Left kidney (tissue), 2 donors: ENCODE data around the gene STK33. TPM values are rescaled to one million over a fixed set of nuclear protein-coding genes. Genes with fewer than 3 reads are reported as not detected.
A peak's percentile ranks its signal among the peaks of the same experiment; 100 is the strongest.
"Not testable (repeated sequence)": the region's sequence is repeated elsewhere in the genome, so short reads cannot be mapped to it uniquely, and the experiment has no call there.

Experiments
- DNase-seq: peaks from one replicate; pipeline ENCODE4 v3.0.0-alpha.2; 2013
- polyA plus RNA-seq: library from polyadenylated mRNA; unstranded; fragments of 120-200 nt; gene quantifications from one replicate; pipeline ENCODE4 v1.2.1, GENCODE V29; 2013; ENCODE audit not compliant: insufficient read length

The STK33 gene
- polyA plus RNA-seq, 1 donor = 47.1 TPM

GRCh38 chr11:8544807-8545206 is 49.2 kb downstream of the STK33 start:
- no peak for DNase-seq

- DNase-seq = no peak
Observed at GRCh38 chr11:8543278-8543677, 50.8 kb downstream of the STK33 start.

DNA sequence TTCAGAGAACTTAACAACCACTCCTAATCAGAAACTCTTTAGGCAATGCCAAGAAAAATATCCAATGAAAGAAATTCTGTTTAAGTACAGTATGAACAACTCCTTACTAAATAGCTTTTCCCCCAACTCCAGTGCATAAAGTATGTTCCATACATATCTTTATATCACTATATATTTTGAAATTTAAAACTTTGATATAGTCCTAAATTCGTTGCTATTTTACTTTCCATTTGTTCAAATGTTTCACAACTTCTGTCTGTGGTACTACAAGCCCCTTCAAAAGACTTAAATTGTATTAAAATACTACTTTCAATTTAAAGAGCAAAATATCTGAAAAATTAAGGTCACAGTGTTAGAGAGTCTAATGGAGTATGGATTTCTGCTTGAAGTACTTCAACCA is 52.6 kb downstream of the STK33 start:
- no peak for DNase-seq

DNA sequence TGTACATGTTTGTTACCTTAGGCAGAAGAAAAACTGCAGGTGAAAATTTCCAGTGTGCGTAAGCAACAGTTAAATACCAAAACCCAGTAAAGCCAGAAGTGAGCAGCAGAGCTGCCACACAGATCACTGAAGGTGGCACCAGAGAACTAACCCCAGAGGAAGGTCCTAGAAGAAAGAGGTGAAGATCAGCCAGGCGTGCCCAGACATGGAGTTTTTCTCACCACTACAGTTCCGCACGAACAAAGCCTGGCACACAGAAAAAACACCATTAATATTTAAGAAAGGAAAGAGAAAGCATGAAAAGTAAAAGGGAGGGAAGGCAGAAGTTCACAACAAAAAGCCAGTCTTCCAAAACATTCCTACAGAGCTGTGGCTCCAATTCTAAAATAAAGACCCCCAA is 60.7 kb downstream of the STK33 start:
- peak; percentile 19 for DNase-seq

GRCh38 chr11:8532475-8532874 is 61.6 kb downstream of the STK33 start:
- DNase-seq = no peak

DNA sequence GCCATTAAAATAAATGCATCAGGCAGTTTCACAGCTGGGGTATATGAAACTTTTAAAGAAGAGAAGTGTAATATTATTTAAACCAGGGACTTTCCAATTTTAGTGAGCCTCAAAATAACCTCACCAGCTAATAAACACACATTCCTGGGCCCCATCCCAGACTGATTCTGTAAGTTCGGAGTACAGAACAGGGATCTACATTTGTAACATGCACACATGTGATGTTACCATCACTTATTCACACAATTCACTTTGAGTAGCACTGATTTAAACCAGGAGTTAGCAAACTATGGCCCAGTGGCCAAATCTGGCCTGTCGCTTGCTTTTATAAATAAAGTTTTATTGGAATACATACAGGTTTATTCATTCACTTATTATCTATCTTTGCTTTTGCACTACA is 62.0 kb downstream of the STK33 start:
- no peak for DNase-seq

DNA sequence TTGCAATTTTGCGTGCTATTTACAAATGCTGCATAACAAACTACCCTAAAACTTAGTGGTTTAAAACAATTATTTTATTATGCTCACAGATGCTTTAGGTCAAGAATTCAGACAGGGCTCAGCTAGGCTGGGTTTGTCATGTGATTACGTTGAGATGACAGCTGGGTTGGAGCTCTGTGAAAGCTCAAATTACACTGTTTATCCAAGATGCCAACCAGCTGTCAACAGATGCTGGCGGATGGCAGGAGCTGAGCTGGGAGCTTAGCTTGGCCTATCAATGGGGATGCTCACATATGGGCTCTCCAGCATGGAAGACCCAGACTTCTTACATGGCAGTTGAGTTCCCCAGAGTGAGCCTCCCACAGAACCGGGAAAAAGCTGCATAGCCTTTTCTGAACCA is 62.7 kb downstream of the STK33 start:
- DNase-seq = peak; percentile 31

- DNase-seq = no peak
Observed at GRCh38 chr11:8527939-8528338, 66.1 kb downstream of the STK33 start.

DNA sequence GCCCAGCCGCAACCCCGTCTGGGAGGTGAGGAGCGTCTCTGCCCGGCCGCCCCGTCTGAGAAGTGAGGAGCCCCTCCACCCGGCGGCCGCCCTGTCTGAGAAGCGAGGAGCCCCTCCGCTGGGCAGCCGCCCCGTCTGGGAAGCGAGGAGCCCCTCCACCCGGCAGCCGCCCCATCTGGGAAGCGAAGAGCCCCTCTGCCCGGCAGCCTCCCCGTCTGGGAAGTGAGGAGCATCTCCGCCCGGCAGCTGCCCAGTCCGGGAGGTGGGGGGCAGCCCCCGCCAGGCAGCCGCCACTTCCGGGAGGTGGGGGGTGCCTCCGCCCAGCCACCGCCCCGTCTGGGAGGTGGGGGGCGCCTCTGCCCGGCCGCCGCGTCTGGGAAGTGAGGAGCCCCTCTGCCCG is 70.6 kb downstream of the STK33 start:
- DNase-seq = no peak

DNA sequence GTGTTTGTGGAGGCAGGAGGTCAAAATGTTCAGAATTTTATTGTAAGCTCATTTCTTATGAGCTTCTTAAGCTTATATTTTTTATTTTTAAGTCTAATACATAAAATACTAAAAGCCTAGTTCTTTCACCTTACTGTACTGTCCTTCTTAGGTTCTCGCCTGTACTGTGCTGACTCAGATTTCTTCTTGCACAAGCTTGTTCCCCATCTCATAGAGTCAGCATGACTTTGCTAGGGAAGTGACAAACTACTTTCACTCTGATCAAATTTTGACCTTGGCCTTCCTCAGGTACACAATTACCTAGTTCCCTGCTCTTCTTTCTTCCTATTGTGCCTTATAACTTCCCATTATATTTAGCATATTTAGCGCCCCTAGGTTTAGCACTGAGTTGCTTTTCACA is 81.5 kb downstream of the STK33 start:
- no peak for DNase-seq

DNA sequence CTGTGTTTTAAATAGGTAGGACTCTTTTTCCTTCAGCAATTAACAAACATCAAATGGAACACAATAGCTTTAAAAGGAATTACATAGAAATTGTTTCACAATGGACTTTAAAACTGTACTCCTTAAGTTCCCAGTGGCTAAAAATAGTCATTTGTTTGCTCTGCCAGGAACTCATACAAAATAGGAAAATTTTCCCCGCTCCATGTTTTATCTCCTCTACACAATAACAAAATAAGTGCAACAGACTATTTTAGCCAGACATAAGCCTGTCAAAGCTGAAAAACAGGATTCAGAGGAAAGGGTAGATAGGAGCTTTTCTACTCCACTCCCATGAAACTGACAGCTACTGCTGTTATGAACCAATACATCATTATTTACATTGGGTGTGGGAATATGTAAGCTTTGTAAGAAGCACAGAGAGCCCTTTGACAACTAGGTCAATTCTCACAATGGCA is 90.1 kb downstream of the STK33 start:
- DNase-seq = no peak

- DNase-seq = no peak
Observed at GRCh38 chr11:8501836-8502235, 92.2 kb downstream of the STK33 start.

DNA sequence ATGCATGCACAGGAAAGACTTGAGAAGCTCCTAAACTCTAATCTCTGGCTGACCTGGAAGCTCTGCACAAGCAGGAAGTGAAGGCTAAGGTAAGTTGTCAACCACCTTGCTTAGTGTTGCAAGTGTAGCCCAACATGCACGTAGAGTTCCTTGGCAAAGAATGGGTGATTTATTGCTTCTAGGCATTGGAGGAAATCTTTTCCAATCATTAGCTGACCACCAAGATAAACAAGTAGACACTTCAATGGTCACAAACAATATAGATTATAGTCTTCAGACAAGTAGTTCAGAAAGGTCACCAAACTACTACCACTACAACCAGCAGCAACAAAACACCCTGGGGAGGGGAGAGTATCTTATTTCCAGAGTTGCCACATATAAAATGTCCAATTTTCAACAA is 105.6 kb downstream of the STK33 start:
- no peak for DNase-seq

- DNase-seq = no peak
Observed at GRCh38 chr11:8487261-8487660, 106.8 kb downstream of the STK33 start.

DNA sequence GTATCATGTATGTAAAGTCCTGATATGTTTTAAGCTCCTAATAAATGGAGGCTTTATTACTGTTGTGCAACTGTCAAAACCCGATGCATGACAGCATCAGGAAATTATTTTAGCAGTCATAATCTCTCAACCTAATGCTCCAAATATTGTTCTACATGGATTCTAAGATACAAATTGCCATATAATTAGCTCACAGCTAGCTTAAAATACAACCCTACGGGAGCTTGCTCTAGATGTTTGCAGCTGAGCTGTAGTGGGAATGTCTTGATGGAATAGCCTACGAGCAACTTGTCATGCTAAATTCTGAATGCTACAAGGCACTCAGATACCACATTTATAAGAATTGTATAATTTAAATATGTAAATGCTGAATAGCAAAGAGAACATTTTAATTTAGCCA is 109.8 kb downstream of the STK33 start:
- no peak for DNase-seq

- no peak for DNase-seq
Observed at GRCh38 chr11:8480858-8481257, 113.2 kb downstream of the STK33 start.

DNA sequence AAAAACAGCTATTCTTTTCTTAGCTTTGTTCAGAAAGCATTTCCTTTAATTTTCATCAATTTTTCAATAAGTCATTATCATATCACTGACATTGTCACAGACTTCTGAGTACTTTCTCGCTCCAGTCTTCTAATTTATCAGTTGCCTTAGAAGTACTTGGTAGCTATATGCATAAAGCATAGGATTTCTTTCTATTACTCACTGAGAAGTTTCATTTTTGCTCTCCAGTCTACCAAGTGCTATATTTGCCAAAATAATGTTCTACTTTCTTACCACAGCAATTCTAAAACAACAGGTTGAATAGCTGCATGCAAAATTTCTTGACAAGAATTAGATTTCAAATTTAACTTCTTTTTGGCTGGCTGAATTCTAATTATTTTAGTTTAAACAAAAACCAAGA is 116.3 kb downstream of the STK33 start:
- no peak for DNase-seq

DNA sequence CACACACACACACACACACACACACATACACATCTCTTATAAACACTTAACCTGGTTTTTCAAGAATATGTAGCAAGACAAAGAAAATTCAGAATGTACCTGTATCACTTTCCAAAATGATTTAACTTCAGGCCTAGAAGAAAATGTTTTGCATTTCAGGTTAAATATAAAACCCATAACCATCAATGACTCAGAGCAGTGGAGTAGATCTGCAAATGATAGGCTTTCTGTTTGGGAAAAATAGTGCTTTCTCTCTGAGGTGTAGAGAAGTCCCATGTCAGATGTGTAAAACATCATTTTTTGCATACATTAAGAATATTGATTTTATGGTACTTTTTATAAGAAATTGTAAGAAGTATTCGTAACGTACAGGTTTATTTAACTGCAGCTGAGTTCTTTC is 116.9 kb downstream of the STK33 start:
- no peak for DNase-seq

DNA sequence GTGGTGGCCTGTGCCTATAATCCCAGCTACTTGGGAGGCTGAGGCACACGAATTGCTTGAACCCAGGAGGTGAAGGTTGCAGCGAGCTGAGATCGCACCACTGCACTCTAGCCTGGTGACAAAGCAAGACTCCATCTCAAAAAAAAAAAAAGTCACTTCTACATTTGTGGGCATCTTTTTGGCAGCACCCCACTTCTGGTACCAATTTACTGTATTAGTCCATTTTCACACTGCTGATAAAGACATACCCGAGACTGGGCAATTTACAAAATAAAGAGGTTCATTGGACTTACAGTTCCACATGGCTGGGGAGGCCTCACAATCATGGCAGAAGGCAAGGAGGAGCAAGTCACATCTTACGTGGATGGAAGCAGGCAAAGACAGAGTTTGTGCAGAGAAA is 126.2 kb downstream of the STK33 start:
- DNase-seq = not testable (repeated sequence)

DNA sequence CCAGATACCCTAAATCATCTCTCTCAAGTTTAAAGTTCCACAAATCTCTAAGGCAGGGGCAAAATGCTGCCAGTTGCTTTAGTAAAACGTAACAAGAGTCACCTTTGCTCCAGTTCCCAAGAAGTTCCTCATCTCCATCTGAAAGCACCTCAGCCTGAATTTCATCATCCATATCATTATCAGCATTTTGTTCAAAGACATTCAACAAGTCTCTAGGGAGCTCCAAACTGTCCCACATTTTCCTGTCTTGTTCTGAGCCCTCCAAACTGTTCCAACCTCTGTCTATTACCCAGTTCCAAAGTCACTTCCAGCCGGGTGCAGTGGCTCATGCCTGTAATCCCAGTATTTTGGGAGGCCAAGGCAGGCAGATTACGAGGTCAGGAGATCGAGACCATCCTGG is 126.7 kb downstream of the STK33 start:
- not testable (repeated sequence) for DNase-seq

GRCh38 chr11:8466884-8467283 is 127.1 kb downstream of the STK33 start:
- not testable (repeated sequence) for DNase-seq

DNA sequence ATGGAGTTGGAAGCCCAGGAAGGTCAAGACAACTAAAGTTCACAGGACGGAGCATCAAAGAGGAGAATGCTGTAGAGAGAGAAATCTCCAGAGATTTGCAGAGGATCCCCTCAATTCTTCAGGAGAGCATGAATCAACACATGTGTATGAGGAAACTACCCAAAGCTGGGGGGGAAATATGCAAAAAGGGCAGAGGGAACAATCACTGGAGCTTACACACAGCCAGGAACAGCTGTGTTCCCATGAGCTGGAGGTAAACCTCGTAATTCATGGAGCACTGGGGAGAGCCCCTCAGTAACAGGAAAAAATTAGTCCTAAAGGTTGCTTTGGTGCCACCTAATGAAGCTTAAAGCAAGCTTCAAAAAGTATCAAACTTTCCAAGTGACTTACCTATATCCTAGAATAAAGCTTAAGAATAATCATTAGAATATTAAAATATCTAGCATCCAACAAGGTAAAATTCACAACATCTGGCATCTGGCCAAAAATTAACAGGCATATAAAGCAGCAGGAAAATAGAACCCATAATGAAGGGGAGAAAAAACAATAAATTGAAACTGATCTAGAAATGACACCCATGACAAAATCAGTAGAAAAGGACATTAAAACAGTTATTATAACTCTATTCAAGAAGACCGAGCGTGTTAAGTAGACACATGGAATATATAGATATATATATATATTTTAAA is 134.2 kb downstream of the STK33 start:
- DNase-seq = no peak

GRCh38 chr11:8442301-8442700 is 151.7 kb downstream of the STK33 start:
- no peak for DNase-seq

GRCh38 chr11:8440649-8441048 is 153.4 kb downstream of the STK33 start:
- DNase-seq = no peak

DNA sequence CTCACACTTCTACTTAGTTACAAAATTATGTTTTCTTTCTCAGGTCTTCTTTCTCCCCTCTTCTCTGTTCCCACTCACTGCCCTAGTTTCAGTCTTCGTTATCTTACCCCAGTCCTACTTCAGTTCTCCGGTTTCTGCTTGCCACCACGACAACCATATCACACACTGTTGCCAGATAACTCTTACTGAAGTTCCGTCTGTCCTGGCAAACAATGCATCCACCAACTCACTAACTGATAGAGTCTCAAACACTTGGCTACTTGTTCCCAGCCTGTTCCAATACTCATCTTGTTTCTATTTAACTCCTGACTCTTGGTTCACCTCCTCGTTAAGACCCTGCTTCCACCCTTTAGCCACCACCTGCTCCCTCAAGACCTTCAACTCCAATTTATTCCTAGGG is 164.5 kb downstream of the STK33 start:
- no peak for DNase-seq
